GM23338 (cell line): ENCODE results near the gene CNOT4. TPM values are rescaled to one million over a fixed set of nuclear protein-coding genes. Genes with fewer than 3 reads are reported as not detected.

Experiments used
- ATAC-seq: fragments of 200-7000 bp; cut with Tn5 transposase; 3 replicates; pipeline ENCODE4 v1.9.1; 2020
- DNase-seq: peaks from one replicate; pipeline ENCODE4 v3.0.0-alpha.2; 2015; ENCODE audit warnings: low spot score
- H2AFZ ChIP-seq: fragments of 200-600 bp; sonication (generic); 2 replicates; pipeline ENCODE4 v1.8.0; 2016; ENCODE audit warnings: antibody characterized with exemption, mild to moderate bottlenecking, moderate library complexity
- H3F3A ChIP-seq: fragments of 200-600 bp; sonication (generic); replicated peaks from 2 replicates; pipeline ENCODE4 v1.8.0; 2017; ENCODE audit warnings: antibody characterized with exemption, mixed run types, low read depth
- H3K27ac ChIP-seq: fragments of 200-600 bp; sonication (generic); 2 replicates; pipeline ENCODE4 v1.6.1; 2016; ENCODE audit warnings: low read depth
- H3K27me3 ChIP-seq: fragments of 200-600 bp; sonication (generic); 2 replicates; pipeline ENCODE4 v1.8.0; 2016; ENCODE audit warnings: mild to moderate bottlenecking, mixed run types, moderate library complexity; ENCODE audit not compliant: insufficient read depth
- H3K36me3 ChIP-seq: fragments of 200-600 bp; sonication (generic); 2 replicates; pipeline ENCODE4 v1.8.0; 2016; ENCODE audit warnings: mild to moderate bottlenecking; ENCODE audit not compliant: insufficient read depth
- H3K4me1 ChIP-seq: fragments of 200-600 bp; sonication (generic); 2 replicates; pipeline ENCODE4 v1.8.0; 2016; ENCODE audit warnings: mild to moderate bottlenecking, moderate library complexity; ENCODE audit not compliant: insufficient read depth
- H3K4me2 ChIP-seq: fragments of 200-600 bp; sonication (generic); 2 replicates; pipeline ENCODE4 v1.7.1; 2017; ENCODE audit warnings: mixed run types
- H3K4me3 ChIP-seq: fragments of 200-600 bp; sonication (generic); 2 replicates; pipeline ENCODE4 v1.6.1; 2016; ENCODE audit warnings: mixed run types
- H3K79me2 ChIP-seq: fragments of 200-600 bp; sonication (generic); replicated peaks from 2 replicates; pipeline ENCODE4 v1.8.0; 2017; ENCODE audit warnings: mild to moderate bottlenecking; ENCODE audit not compliant: insufficient read depth
- H3K9me2 ChIP-seq: fragments of 200-600 bp; sonication (generic); 2 replicates; pipeline ENCODE4 v1.8.0; 2017; ENCODE audit not compliant: insufficient read depth
- H4K20me1 ChIP-seq: fragments of 200-600 bp; sonication (generic); replicated peaks from 2 replicates; pipeline ENCODE4 v1.8.0; 2017; ENCODE audit warnings: mild to moderate bottlenecking; ENCODE audit not compliant: insufficient read depth
- H3K27ac Mint-ChIP-seq: 2 replicates; pipeline ENCODE4 v1.8.0; 2020; ENCODE audit warnings: inconsistent platforms, mild to moderate bottlenecking, moderate library complexity, mixed read lengths
- H3K27me3 Mint-ChIP-seq: 3 replicates; pipeline ENCODE4 v1.8.0; 2022; ENCODE audit warnings: low read depth, mild to moderate bottlenecking, moderate library complexity, mixed read lengths, inconsistent platforms; ENCODE audit not compliant: insufficient read depth, poor library complexity
- H3K36me3 Mint-ChIP-seq: 3 replicates; pipeline ENCODE4 v1.8.0; 2021; ENCODE audit warnings: low read depth, mild to moderate bottlenecking, inconsistent platforms, moderate library complexity, mixed read lengths
- H3K4me1 Mint-ChIP-seq: 3 replicates; pipeline ENCODE4 v1.8.0; 2020; ENCODE audit warnings: mild to moderate bottlenecking, inconsistent platforms, mixed read lengths
- H3K4me3 Mint-ChIP-seq: 3 replicates; pipeline ENCODE4 v1.8.0; 2021; ENCODE audit warnings: moderate library complexity, mild to moderate bottlenecking, inconsistent platforms, mixed read lengths
- H3K9me3 Mint-ChIP-seq: 3 replicates; pipeline ENCODE4 v1.8.0; 2020; ENCODE audit warnings: moderate library complexity, mild to moderate bottlenecking, inconsistent platforms, mixed read lengths
- CREB1 ChIP-seq: fragments of 250-450 bp; sonication (Bioruptor Pico); IDR thresholded peaks from 2 replicates; pipeline ENCODE4 v1.5.0; 2020; ENCODE audit warnings: low read depth, mild to moderate bottlenecking, moderate library complexity
- CTCF ChIP-seq, 2 experiments: fragments of 200-600 bp in 1 of 2; sonication (generic) in 1 of 2; conservative IDR thresholded peaks; 2 replicates each; pipeline versions ENCODE4 v1.5.1 to v1.6.1; 2016 to 2017; ENCODE audit warnings: antibody characterized with exemption in 2 of 2, low read depth in 2 of 2, mild to moderate bottlenecking in 2 of 2, moderate library complexity in 1 of 2
- ETS1 ChIP-seq: IDR thresholded peaks from 2 replicates; pipeline ENCODE4 v1.6.1; 2016; ENCODE audit warnings: antibody characterized with exemption
- EZH2 ChIP-seq: fragments of 200-600 bp; sonication (generic); IDR thresholded peaks from one replicate; pipeline ENCODE4 v1.8.0; 2017; ENCODE audit warnings: antibody characterized with exemption, mild to moderate bottlenecking, low read depth; ENCODE audit not compliant: unreplicated experiment
- EZH2phosphoT487 ChIP-seq: fragments of 200-600 bp; sonication (generic); IDR thresholded peaks from one replicate; pipeline ENCODE4 v1.8.1; 2018; ENCODE audit warnings: antibody characterized with exemption; ENCODE audit not compliant: unreplicated experiment
- JUNB ChIP-seq: IDR thresholded peaks from one replicate; pipeline ENCODE4 v1.6.1; 2016; ENCODE audit warnings: antibody characterized with exemption; ENCODE audit not compliant: unreplicated experiment
- NANOG ChIP-seq: IDR thresholded peaks from 2 replicates; pipeline ENCODE4 v1.6.1; 2016; ENCODE audit warnings: antibody characterized with exemption, borderline replicate concordance
- POLR2AphosphoS5 ChIP-seq: IDR thresholded peaks from 2 replicates; pipeline ENCODE4 v1.6.1; 2016; ENCODE audit warnings: antibody characterized with exemption, low read depth
- REST ChIP-seq: IDR thresholded peaks from one replicate; pipeline ENCODE4 v1.6.1; 2018; ENCODE audit warnings: antibody characterized with exemption; ENCODE audit not compliant: unreplicated experiment
- STAT1 ChIP-seq: IDR thresholded peaks from one replicate; pipeline ENCODE4 v1.6.1; 2016; ENCODE audit warnings: antibody characterized with exemption; ENCODE audit not compliant: unreplicated experiment
- ZNF114 ChIP-seq: fragments of 250-450 bp; sonication (Bioruptor Pico); IDR thresholded peaks from 2 replicates; pipeline ENCODE4 v1.5.0; 2020; ENCODE audit warnings: mild to moderate bottlenecking, moderate library complexity
- ZNF331 ChIP-seq: fragments of 250-450 bp; sonication (Bioruptor Pico); IDR thresholded peaks from 2 replicates; pipeline ENCODE4 v1.5.0; 2020; ENCODE audit warnings: low read depth, mild to moderate bottlenecking, moderate library complexity
- polyA plus RNA-seq: library from polyadenylated mRNA; unstranded; fragments of >200 nt; fragmentation: Nextera tagmentation; extraction: Ambion mirVana; gene quantifications from 2 replicates; pipeline ENCODE4 v1.2.1, GENCODE V29; 2016
- total RNA-seq: library from RNA; depleted of rRNA; stranded (reverse); fragments of >200 nt; shearing (Covaris generic); gene quantifications from 2 replicates; pipeline ENCODE4 v1.2.3, GENCODE V29; 2014

The CNOT4 gene
- total and polyA plus RNA-seq, 2 experiments from 2014 or later = 18.9 to 26.2 TPM

- TF ChIP-seq REST (no peak), JUNB (no peak), ETS1 (no peak), ZNF331 (CRISPR knock-in tag) (no peak), CREB1 (CRISPR knock-in tag) (no peak), NANOG (no peak), ZNF114 (no peak), STAT1 (no peak), EZH2phosphoT487 (no peak)
These were observed 135.2 kb downstream of the CNOT4 start (continued) for GRCh38 chr7:135374736-135375135.

GRCh38 chr7:135372222-135372621 is 137.7 kb downstream of the CNOT4 start:
- DNase-seq (no peak), ATAC-seq (no peak)
- no peak overlapping the region for H3K4me2 ChIP-seq
- TF ChIP-seq POLR2AphosphoS5 (no peak), CREB1 (CRISPR knock-in tag) (no peak), EZH2phosphoT487 (no peak), REST (no peak), JUNB (no peak), ZNF331 (CRISPR knock-in tag) (no peak), NANOG (no peak), STAT1 (no peak), CTCF (conservative IDR thresholded peaks at IDR 0.05; ENCODE audit: low read depth in 2 of 2) (no peak), EZH2 (no peak), ZNF114 (no peak)

More at GRCh38 chr7:135372222-135372621, 137.7 kb downstream of the CNOT4 start:
- H3K4me3 ChIP-seq = no peak overlapping the region
- Mint-ChIP-seq H3K36me3 (no peaks in the 10 kb centered on the region), H3K4me1 (no peaks in the 10 kb centered on the region; the same call in 2 of the 3 replicates), H3K9me3 (no peaks in the 10 kb centered on the region), H3K4me3 (no peak overlapping the region), H3K27me3 (peaks cover 1% of the 10 kb centered on the region), H3K27ac (no peak overlapping the region)
- no peaks in the 10 kb centered on the region for H3K9me2 ChIP-seq
- no peaks in the 10 kb centered on the region for H3K79me2 ChIP-seq
- no peaks in the 10 kb centered on the region for H3K36me3 ChIP-seq
- no peak overlapping the region for H3K27ac ChIP-seq
- H3K4me1 ChIP-seq = no peaks in the 10 kb centered on the region
- H3F3A ChIP-seq = no peaks in the 10 kb centered on the region
- H4K20me1 ChIP-seq = peaks cover 6% of the 10 kb centered on the region; the same call in 1 of the 2 replicates
- no peak overlapping the region for H2AFZ ChIP-seq
- H3K27me3 ChIP-seq = no peaks in the 10 kb centered on the region
